HG02973 (cell line): Measurements from ENCODE around the gene CTTN.
"Not testable (repeated sequence)": the region's sequence is repeated elsewhere in the genome, so short reads cannot be mapped to it uniquely, and the experiment has no call there.

Source experiments
- ATAC-seq: cut with Tn5 transposase; IDR thresholded peaks from one replicate; pipeline ENCODE4 v1.9.1; 2021; ENCODE audit warnings: moderate library complexity; ENCODE audit not compliant: unreplicated experiment

Gene CTTN

GRCh38 chr11:70407814-70408213, 9.5 kb downstream of the CTTN start:
- ATAC-seq = no peak

- not testable (repeated sequence) for ATAC-seq
Observed at GRCh38 chr11:70408326-70408725, 10.0 kb downstream of the CTTN start.

GRCh38 chr11:70409437-70409836, 11.1 kb downstream of the CTTN start:
- ATAC-seq = no peak

GRCh38 chr11:70409871-70410270, 11.5 kb downstream of the CTTN start:
- no peak for ATAC-seq

GRCh38 chr11:70410276-70411205, 12.2 kb downstream of the CTTN start:
- ATAC-seq = no peak

- ATAC-seq = no peak
Observed at GRCh38 chr11:70411713-70412452, 13.6 kb downstream of the CTTN start.

GRCh38 chr11:70413151-70413550, 14.8 kb downstream of the CTTN start:
- ATAC-seq = no peak

GRCh38 chr11:70414341-70415100, 16.2 kb downstream of the CTTN start:
- no peak for ATAC-seq

- ATAC-seq = no peak
Observed at GRCh38 chr11:70415191-70415590, 16.9 kb downstream of the CTTN start.

- ATAC-seq = no peak
Observed at GRCh38 chr11:70415642-70416395, 17.5 kb downstream of the CTTN start.

GRCh38 chr11:70416881-70417280, 18.6 kb downstream of the CTTN start:
- no peak for ATAC-seq

GRCh38 chr11:70418130-70418529, 19.8 kb downstream of the CTTN start:
- ATAC-seq = no peak

GRCh38 chr11:70419307-70420007, 21.1 kb downstream of the CTTN start:
- no peak for ATAC-seq

GRCh38 chr11:70420008-70420464, 21.7 kb downstream of the CTTN start:
- no peak for ATAC-seq

- no peak for ATAC-seq
Observed at GRCh38 chr11:70420496-70420895, 22.2 kb downstream of the CTTN start.

- no peak for ATAC-seq
Observed at GRCh38 chr11:70421123-70421522, 22.8 kb downstream of the CTTN start.

- no peak for ATAC-seq
Observed at GRCh38 chr11:70422692-70423522, 24.6 kb downstream of the CTTN start.

- no peak for ATAC-seq
Observed at GRCh38 chr11:70423523-70424505, 25.5 kb downstream of the CTTN start.
